Stimulated activated CD4-positive, alpha-beta T cell treated with anti-CD3 and anti-CD28 coated beads, Interleukin-12 subunit alpha, Interleukin-12 subunit beta, amount 100 ng/mL, for 24 hours (primary cell): ENCODE data around the gene PITHD1.
"Not testable (repeated sequence)": the region's sequence is repeated elsewhere in the genome, so short reads cannot be mapped to it uniquely, and the experiment has no call there.

Experiments used
- DNase-seq, 2 experiments: peaks; one replicate each; pipeline ENCODE4 v3.0.0-alpha.2; 2020; ENCODE audit warnings: low read depth in 2 of 2

PITHD1 gene, protein sequence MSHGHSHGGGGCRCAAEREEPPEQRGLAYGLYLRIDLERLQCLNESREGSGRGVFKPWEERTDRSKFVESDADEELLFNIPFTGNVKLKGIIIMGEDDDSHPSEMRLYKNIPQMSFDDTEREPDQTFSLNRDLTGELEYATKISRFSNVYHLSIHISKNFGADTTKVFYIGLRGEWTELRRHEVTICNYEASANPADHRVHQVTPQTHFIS

DNA sequence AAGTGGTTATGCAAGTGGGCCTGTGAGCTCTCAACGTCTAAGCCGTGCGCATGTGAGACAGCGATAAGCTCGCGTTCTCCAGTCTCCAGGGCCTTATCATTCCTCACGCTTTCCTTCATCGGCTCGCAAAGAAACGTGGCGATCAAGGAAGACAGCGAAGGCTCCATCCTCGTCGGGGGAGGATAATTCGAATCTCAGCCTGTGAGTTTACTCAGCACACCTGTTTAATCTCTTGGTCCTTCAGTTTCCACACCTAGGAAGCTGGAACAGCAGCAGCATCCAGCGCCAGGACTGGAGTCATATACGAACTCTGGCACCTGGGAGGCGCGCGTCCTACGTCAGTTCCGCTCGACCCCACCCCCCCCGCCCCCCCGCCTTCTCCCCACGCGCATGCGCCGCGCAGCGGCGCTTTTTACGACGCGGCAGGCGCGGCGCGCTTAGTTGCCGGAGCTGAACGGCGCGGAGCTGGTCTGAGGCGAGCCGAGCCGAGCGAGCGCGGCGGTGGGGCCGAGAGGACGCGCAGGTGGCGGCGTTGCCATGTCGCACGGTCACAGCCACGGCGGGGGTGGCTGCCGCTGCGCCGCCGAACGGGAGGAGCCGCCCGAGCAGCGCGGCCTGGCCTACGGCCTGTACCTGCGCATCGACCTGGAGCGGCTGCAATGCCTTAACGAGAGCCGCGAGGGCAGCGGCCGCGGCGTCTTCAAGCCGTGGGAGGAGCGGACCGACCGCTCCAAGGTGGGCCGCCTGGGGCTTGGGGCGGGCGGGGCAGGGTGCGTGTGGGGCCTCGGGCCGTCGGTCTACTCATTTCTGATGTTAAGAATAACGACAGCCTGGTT, at the start of gene PITHD1:
Gene PITHD1, plus strand, starts transcription at position 440 of the 836 bp plus-strand sequence. Its CDS starts 98 bp downstream, at position 538.
- peak; percentile 67 to 71 for DNase-seq

DNA sequence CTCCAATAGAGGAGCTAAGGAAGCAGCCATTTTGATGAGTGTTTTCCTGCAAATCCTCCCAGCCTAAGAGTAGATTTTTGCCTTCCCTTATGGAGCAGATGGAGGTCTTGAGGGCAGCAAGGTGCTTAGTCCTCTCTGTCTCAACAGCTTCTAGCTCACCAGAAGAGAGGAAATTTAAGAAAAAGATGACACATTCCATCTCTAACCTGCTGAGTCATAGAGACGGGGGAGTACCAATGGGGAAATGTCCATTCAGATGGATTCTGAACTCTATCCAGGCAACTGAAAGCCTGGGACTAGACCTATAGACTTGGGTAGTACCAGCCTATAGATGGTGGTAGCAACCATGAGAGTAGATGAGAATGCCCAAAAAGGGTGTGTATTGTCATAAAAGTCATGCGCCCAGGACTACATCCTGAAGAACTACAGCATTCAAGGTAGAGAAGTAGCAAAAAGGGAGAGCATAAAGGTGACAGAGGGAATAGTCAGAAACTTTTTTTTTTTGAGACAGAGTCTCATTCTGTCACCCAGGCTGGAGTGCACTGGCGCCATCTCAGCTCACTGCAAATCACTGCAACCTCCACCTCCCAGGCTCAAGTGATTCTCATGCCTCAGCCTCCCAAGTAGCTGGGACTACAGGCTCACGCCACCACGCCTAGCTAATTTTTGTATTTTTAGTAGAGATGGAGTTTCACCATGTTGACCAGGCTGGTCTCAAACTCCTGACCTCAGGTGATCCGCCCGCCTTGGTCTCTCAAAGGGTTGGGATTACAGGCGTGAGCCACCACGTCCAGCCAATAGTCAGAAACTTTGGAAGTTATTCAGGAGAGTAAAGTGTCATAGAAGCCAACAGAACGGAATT, 45.6 kb upstream of the PITHD1 start:
- no peak for DNase-seq

DNA sequence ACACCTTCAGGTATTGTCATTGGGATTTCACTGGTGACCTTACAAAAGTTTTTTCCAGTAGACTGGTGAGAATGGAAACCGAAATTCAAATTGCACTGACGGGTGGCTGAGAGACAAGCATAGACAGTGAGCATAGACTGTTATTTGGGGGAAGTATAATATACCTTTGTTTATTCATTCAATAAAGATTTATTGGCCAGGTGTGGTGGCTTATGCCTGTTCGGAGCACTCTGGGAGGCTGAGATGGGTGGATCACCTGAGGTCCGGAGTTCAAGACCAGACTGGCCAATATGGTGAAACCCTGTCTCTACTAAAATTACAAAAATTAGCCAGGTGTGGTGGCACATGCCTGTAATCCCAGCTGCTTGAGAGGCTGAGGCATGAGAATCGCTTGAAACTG, 44.9 kb upstream of the PITHD1 start:
- not testable (repeated sequence) for DNase-seq

- DNase-seq: no peak
Observed at GRCh38 chr1:23736437-23737134, 41.6 kb upstream of the PITHD1 start.

DNA sequence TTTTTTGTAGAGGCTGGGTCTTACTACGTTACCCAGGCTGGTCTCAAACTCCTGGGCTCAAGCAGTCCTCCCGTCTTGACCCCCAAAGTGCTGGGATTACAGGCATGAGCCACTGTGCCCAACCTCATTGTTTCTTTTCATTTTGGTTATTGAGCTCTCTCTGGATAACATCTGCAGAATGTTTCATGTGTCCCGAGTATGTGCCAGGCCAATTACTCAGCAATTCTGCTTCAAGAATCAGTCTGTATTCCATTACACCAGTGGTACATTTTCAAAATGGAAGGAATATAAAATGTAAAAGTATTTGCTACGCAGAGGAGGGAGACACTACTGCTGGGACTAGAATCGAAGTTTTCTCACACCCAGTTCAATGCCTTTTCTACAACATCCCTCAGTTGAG, 36.6 kb upstream of the PITHD1 start:
- DNase-seq: no peak

GRCh38 chr1:23742670-23743286, 35.4 kb upstream of the PITHD1 start:
- DNase-seq: peak in 1 of 2 experiments; percentile 8

GRCh38 chr1:23743287-23744152, 34.7 kb upstream of the PITHD1 start, which contains the start of gene ELOA:
TSS of gene ELOA (plus strand) at chr1:23743471. CDS start at chr1:23743504, 33 bp downstream.
- peak; percentile 59 to 67 for DNase-seq

- DNase-seq: no peak
Observed at GRCh38 chr1:23745515-23745914, 32.7 kb upstream of the PITHD1 start.

DNA sequence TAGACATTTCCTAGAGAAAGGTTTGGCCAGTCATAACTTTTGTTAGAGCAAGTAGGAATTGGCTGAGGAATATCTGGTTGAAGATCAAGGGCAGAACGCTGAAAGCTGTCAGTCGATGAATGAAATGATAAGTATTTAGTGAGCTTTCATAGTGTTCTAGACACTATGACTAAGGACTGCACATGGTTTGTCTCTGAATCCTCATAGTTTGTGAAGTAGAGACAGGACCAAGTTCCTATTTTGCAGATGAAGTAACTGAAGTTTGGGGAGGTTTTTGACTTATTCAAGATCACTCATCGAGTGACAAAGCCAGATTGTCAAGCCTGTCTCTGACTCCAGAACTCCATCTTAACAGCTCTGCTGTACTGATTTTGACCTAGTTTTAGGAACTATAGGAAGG, 30.2 kb upstream of the PITHD1 start:
- no peak for DNase-seq

DNA sequence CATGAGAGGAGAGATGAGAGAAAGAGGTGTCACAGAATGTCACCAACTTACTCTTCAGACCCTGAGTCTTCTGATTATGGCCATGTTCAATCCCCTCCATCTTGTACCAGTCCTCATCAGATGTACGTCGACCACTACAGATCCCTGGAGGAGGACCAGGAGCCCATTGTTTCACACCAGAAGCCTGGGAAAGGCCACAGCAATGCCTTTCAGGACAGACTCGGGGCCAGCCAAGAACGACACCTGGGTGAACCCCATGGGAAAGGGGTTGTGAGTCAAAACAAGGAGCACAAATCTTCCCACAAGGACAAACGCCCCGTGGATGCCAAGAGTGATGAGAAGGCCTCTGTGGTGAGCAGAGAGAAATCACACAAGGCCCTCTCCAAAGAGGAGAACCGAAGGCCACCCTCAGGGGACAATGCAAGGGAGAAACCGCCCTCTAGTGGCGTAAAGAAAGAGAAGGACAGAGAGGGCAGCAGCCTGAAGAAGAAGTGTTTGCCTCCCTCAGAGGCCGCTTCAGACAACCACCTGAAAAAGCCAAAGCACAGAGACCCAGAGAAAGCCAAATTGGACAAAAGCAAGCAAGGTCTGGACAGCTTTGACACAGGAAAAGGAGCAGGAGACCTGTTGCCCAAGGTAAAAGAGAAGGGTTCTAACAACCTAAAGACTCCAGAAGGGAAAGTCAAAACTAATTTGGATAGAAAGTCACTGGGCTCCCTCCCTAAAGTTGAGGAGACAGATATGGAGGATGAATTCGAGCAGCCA, 27.0 kb upstream of the PITHD1 start:
- peak in 1 of 2 experiments; percentile 7 for DNase-seq

DNA sequence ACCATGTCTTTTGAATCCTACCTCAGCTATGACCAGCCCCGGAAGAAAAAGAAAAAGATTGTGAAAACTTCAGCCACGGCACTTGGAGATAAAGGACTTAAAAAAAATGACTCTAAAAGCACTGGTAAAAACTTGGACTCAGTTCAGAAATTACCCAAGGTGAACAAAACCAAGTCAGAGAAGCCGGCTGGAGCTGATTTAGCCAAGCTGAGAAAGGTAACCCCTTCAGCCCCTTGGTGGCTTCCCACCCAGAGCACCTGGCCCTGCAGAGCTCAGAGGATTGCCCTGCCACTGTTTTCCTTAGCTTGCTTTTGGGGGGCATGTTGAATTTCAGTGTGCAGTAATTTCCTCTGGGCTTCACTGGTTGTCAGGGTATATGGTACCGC, 26.4 kb upstream of the PITHD1 start:
- no peak for DNase-seq

- no peak for DNase-seq
Observed at GRCh38 chr1:23752909-23753308, 25.3 kb upstream of the PITHD1 start.

DNA sequence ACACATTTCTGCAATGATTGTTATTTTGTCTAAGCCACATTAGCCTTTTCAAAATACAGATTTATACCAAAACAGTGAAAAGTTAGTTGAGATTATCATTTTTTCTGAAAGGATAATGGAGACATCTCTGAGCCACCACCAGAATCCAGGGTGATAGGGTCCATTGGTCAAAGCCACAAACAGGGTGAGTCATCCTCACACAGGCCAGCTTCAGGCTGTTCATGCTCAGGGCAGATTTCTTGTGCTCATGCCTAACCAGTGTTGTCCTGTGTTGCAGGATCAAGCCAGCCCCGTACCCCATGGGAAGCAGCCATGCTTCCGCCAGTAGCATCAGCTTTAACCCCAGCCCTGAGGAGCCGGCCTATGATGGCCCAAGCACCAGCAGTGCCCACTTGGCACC, 21.5 kb upstream of the PITHD1 start:
- DNase-seq: no peak

- DNase-seq: no peak
Observed at GRCh38 chr1:23757812-23758211, 20.4 kb upstream of the PITHD1 start.

- no peak for DNase-seq
Observed at GRCh38 chr1:23759277-23759676, 18.9 kb upstream of the PITHD1 start.

- no peak for DNase-seq
Observed at GRCh38 chr1:23763041-23763577, 15.1 kb upstream of the PITHD1 start.

- no peak for DNase-seq
Observed at GRCh38 chr1:23768733-23769132, 9.5 kb upstream of the PITHD1 start.

DNA sequence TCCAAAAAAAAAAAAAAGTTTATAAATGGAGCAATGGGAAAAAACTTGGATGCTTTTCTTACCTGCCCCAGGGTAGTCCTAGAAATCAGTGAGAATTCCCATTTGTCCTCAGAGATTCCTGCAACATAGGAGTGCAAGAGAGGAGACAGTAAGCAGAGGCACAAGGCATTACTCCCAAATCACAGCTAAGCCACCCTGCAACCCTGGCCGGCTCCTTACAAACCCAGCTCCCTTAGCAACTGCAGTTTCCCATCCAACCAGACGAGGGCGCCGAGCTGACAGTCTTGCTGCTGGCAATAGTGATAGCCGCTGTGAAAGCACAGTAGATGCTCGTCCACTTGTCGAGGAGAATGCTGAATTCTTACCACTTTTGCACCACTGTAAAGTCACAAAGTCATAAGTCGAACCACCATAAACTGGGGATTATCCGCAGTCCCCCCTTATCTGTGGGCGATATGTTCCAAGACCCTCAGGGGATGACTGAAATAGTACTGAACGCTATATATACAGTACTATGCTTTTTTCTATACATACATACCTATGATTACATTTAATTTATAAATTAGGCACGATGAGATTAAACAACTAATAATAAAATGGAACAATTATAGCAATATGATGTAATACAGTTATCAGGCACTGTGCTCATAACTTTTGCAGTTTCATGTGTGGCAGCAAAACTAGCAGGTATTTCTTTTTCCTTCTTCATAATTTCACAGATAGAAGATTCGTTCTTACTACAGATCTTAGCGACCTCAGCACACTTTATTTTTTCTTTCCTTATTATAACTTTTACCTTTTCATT, 6.0 kb upstream of the PITHD1 start:
- DNase-seq: peak; percentile 67 to 88
